Transverse colon (tissue), 4 donors: Measurements from ENCODE around the gene DNM1. TPM values are rescaled to one million over a fixed set of nuclear protein-coding genes. Genes with fewer than 3 reads are reported as not detected.

ENCODE experiments used
- DNase-seq: peaks from one replicate; pipeline ENCODE4 v3.0.0-alpha.2; 2019
- H3K27ac ChIP-seq, 4 donors: fragments of 200-600 bp; sonication (generic); 2 replicates each; pipeline ENCODE4 v1.5.1; 2016 to 2018; ENCODE audit warnings: inconsistent platforms in 4 of 4
- H3K27me3 ChIP-seq: fragments of 200-600 bp; sonication (generic); 2 replicates; pipeline ENCODE4 v1.5.1; 2017; ENCODE audit warnings: inconsistent platforms
- H3K36me3 ChIP-seq, 4 donors: fragments of 200-600 bp; sonication (generic); 2 replicates each; pipeline ENCODE4 v1.5.1; 2017 to 2019; ENCODE audit warnings: inconsistent platforms in 4 of 4
- H3K4me1 ChIP-seq, 4 donors: fragments of 200-600 bp; sonication (generic); 2 replicates each; pipeline ENCODE4 v1.5.1; 2017 to 2020; ENCODE audit warnings: inconsistent platforms in 4 of 4
- H3K4me3 ChIP-seq, 4 donors: fragments of 200-600 bp; sonication (generic); 1 replicate in 1 of 4; 2 replicates in 3 of 4; pipeline versions ENCODE4 v1.5.1 to v1.6.1; 2017 to 2019; ENCODE audit warnings: inconsistent platforms in 4 of 4
- H3K9me3 ChIP-seq, 2 donors: fragments of 200-600 bp; sonication (generic); 2 replicates each; pipeline ENCODE4 v1.5.1; 2017 to 2019; ENCODE audit warnings: inconsistent platforms in 2 of 2
- CTCF ChIP-seq, 5 experiments: fragments of 200-600 bp in 3 of 5; fragments of 450-650 bp in 2 of 5; sonication (generic) in 3 of 5; IDR thresholded peaks; 1 replicate in 2 of 5; 2 replicates in 3 of 5; pipeline ENCODE4 v1.5.1; 2016 to 2017; ENCODE audit warnings: antibody characterized with exemption in 5 of 5, inconsistent platforms in 3 of 5, mild to moderate bottlenecking in 2 of 5, moderate library complexity in 1 of 5
- EP300 ChIP-seq: sonication (generic); formaldehyde crosslinking; IDR thresholded peaks from one replicate; pipeline ENCODE4 v1.6.1; 2017; ENCODE audit warnings: antibody characterized with exemption, low read depth
- POLR2A ChIP-seq: fragments of 450-650 bp; IDR thresholded peaks from one replicate; pipeline ENCODE4 v1.6.1; 2016; ENCODE audit warnings: antibody characterized with exemption, mild to moderate bottlenecking, moderate library complexity
- POLR2AphosphoS5 ChIP-seq, 3 donors: sonication (generic); formaldehyde crosslinking; IDR thresholded peaks; one replicate each; pipeline ENCODE4 v1.6.1; 2016; ENCODE audit warnings: antibody characterized with exemption in 3 of 3
- WGBS, 2 donors: methylation state at CpG; one replicate each; pipeline ENCODE4 v1.1.5; 2018; ENCODE audit warnings: low coverage in 1 of 2; 5-methylcytosine and 5-hydroxymethylcytosine counted together
- in situ Hi-C, 4 donors: fragments of 200-750 bp; cut with MboI; loops; one replicate each; pipeline versions ENCODE4 v1.15.0 to v1.15.1; 2017; ENCODE audit warnings: low sequenced_read_pairs in 3 of 4, low pct_ligation_motif_present in 1 of 4, low pct_unique_long_range_greater_than_20kb in 1 of 4
- intact Hi-C: fragments of 100-400 bp; cut with DNase I; formaldehyde crosslinking; loops from one replicate; pipeline ENCODE4 v1.15.1; 2023; ENCODE audit warnings: low total_unique reads
- total RNA-seq, 4 donors: library from RNA; depleted of rRNA; stranded (reverse); fragments of >200 nt; gene quantifications; one replicate each; pipeline ENCODE4 v1.1.0, GENCODE V29; 2016

Gene DNM1
- total RNA-seq, 4 donors from 2014 or later = 7.5 to 41.8 (median 14.3) TPM

GRCh38 chr9:128215491-128216409, 12.6 kb downstream of the DNM1 start:
- Histone ChIP-seq H3K9me3 (no peaks in the 10 kb centered on the region), H3K27me3 (no peaks in the 10 kb centered on the region), H3K27ac (peak overlapping the region; percentile 27 to 43 (median 34)), H3K4me1 (peaks cover 4 to 16% (median 10%) of the 10 kb centered on the region in 4 donors), H3K36me3 (no peaks in the 10 kb centered on the region), H3K4me3 (no peak overlapping the region)
- DNase-seq = no peak
- 75% methylated on average over 9 of the region's 10 CpGs; no CpG with 5 or more reads in 1 of the 2 donors for WGBS, 2 donors
- in situ Hi-C loops = no loop called here
- TF ChIP-seq POLR2A (no peak), POLR2AphosphoS5 (IDR thresholded peaks at IDR 0.05) (no peak), CTCF (IDR thresholded peaks at IDR 0.05) (no peak), EP300 (no peak)
- intact Hi-C loops = no loop called here

- Histone ChIP-seq H3K27ac (no peak overlapping the region), H3K9me3 (no peaks in the 10 kb centered on the region), H3K36me3 (no peaks in the 10 kb centered on the region), H3K4me3 (no peak overlapping the region), H3K4me1 (peaks cover 4 to 12% (median 6%) of the 10 kb centered on the region in 4 donors), H3K27me3 (no peaks in the 10 kb centered on the region)
- TF ChIP-seq CTCF (IDR thresholded peaks at IDR 0.05) (no peak), POLR2A (no peak), POLR2AphosphoS5 (IDR thresholded peaks at IDR 0.05) (no peak), EP300 (no peak)
- intact Hi-C loops (no loop called here), in situ Hi-C loops (no loop called here)
- no peak for DNase-seq
- WGBS, 2 donors = 79 to 81% methylated on average over 7 to 16 of the region's 16 CpGs
These were observed 13.8 kb downstream of the DNM1 start for GRCh38 chr9:128216781-128217553.

GRCh38 chr9:128218172-128218517, 15.0 kb downstream of the DNM1 start:
- H3K27ac ChIP-seq = peak overlapping the region in 3 of 4 donors; percentile 7 to 50 (median 19)
- WGBS, 2 donors = 68% methylated on average over 11 of the region's 11 CpGs; no CpG with 5 or more reads in 1 of the 2 donors

More at GRCh38 chr9:128218172-128218517, 15.0 kb downstream of the DNM1 start:
- no peaks in the 10 kb centered on the region for H3K27me3 ChIP-seq
- H3K4me3 ChIP-seq = peak overlapping the region in 3 of 4 donors; percentile 15 to 40 (median 28)
- no peak for DNase-seq
- intact Hi-C loops = no loop called here
- TF ChIP-seq POLR2A = no peak
- TF ChIP-seq CTCF (IDR thresholded peaks at IDR 0.05) = no peak
- TF ChIP-seq POLR2AphosphoS5 (IDR thresholded peaks at IDR 0.05) = no peak
- no peak for TF ChIP-seq EP300
- no peaks in the 10 kb centered on the region for H3K36me3 ChIP-seq
- in situ Hi-C loops = no loop called here
- H3K4me1 ChIP-seq = peaks cover 4 to 12% (median 6%) of the 10 kb centered on the region in 4 donors
- no peaks in the 10 kb centered on the region for H3K9me3 ChIP-seq
